ENCODE data around the gene IPO4. TPM values are rescaled to one million over a fixed set of nuclear protein-coding genes. Genes with fewer than 3 reads are reported as not detected.
"Not testable (repeated sequence)": the region's sequence is repeated elsewhere in the genome, so short reads cannot be mapped to it uniquely, and the experiment has no call there.

IPO4 gene
- total RNA-seq, 4 donors from 2014 or later = 25.1 to 40.0 (median 32.6) TPM

DNA sequence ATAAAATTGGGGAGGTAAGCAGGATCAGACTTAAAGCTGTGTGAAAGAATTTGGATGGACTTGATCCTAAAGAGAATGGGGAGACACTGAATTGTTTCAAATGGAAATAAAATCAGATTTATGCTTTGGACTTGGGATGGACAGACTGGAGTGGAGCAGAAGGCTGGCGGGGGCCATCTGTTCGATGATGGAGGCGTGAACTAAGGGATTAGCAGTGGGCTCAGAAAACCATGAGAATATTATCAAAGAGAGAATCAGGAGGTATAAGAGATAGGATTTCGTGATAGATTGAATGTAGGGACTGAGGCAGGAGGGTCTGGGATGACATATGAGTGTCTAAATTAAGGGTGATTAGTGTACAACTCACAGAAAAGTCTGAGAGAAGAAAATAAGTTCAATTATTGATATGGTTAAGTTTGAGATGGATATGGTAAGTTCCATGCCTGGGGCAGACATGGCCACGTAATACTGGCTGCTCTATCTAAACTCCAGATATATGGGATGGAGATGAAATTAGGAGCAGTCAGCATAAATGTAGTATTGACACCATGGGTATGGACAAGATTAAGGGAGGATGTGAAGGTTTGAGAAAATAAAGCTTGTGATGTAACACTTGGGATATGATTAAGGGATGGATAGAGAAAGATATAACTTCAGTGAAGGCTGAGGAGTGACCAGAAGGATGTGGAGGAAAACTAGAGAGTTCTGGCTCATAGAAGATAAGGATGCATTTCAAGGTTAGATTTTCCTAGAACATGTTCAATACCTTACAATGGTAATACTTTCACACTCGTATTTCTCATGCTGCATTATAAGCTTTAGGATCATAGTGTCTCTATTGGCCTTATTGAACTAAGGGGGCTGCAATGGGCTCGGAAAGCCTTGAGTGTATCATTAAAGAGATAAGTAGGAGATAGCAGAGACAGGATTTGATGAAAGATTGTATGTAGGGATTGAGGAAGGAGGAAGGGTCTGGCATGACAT lies 15.8 kb upstream of the IPO4 start:
- peak in 1 of 2 donors; percentile 20 for DNase-seq (ENCODE audit: low spot score in 2 of 2)
- TF ChIP-seq, protein P1, sequence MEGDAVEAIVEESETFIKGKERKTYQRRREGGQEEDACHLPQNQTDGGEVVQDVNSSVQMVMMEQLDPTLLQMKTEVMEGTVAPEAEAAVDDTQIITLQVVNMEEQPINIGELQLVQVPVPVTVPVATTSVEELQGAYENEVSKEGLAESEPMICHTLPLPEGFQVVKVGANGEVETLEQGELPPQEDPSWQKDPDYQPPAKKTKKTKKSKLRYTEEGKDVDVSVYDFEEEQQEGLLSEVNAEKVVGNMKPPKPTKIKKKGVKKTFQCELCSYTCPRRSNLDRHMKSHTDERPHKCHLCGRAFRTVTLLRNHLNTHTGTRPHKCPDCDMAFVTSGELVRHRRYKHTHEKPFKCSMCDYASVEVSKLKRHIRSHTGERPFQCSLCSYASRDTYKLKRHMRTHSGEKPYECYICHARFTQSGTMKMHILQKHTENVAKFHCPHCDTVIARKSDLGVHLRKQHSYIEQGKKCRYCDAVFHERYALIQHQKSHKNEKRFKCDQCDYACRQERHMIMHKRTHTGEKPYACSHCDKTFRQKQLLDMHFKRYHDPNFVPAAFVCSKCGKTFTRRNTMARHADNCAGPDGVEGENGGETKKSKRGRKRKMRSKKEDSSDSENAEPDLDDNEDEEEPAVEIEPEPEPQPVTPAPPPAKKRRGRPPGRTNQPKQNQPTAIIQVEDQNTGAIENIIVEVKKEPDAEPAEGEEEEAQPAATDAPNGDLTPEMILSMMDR (IDR thresholded peaks at IDR 0.05) = no peak
- TF ChIP-seq POLR2A (IDR thresholded peaks at IDR 0.05) = no peak
- no peak overlapping the region for H3K4me3 ChIP-seq (ENCODE audit: low read depth, poor library complexity, severe bottlenecking)
- intact Hi-C loops (cut with DNase I; ENCODE audit: low total_unique reads) = no loop called here
- 91% methylated on average over 7 of the region's 7 CpGs for WGBS, 2 donors

DNA sequence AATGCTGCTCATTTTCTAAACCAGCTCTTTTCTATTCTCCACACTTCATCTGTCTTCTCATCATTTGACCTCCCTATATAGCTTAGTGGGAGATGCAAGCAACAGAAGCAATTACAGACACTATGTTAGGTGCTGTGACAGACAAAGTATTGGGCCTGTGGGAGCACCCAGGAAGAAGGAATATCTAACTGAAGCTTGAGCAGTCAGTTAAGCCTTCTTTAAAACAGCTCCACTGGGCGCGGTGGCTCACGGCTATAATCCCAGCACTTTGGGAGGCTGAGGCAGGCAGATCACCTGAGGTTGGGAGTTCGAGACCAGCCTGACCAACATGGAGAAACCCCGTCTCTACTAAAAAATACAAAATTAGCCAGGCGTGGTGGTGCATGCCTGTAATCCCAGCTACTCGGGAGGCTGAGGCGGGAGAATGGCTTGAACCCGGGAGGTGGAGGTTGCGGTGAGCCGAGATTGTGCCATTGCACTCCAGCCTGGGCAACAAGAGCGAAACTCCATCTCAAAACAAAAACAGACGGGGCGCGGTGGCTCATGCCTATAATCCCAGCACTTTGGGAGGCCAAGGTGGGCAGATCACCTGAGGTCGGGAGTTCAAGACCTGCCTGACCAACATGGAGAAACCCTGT lies 14.8 kb upstream of the IPO4 start:
- H3K4me3 ChIP-seq (ENCODE audit: low read depth, poor library complexity, severe bottlenecking); intact Hi-C loops (cut with DNase I; ENCODE audit: low total_unique reads): not testable (repeated sequence)
- 94 to 96% methylated on average over 16 of the region's 16 CpGs for WGBS, 2 donors
- DNase-seq (ENCODE audit: low spot score in 2 of 2) = peak in 1 of 2 donors; percentile 64

DNA sequence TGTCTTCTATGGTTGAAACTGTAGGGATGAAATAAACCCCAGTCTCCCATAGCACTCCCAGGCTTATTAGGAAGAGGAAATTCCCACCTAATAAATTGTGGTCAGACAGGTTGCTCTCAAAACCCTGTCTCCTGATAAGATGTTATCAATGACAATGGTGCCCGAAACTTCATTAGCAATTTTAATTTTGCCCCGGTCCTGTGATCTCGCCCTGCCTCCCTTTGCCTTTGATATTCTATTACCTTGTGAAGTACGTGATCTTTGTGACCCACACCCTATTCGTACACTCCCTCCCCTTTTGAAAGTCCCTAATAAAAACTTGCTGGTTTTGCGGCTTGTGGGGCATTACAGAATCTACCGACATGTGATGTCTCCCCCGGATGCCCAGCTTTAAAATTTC lies 13.9 kb upstream of the IPO4 start:
- intact Hi-C loops (cut with DNase I; ENCODE audit: low total_unique reads); H3K4me3 ChIP-seq (ENCODE audit: low read depth, poor library complexity, severe bottlenecking): not testable (repeated sequence)
- peak in 1 of 2 donors; percentile 32 for DNase-seq (ENCODE audit: low spot score in 2 of 2)
- WGBS, 2 donors = 77 to 83% methylated on average over 8 of the region's 8 CpGs

DNA sequence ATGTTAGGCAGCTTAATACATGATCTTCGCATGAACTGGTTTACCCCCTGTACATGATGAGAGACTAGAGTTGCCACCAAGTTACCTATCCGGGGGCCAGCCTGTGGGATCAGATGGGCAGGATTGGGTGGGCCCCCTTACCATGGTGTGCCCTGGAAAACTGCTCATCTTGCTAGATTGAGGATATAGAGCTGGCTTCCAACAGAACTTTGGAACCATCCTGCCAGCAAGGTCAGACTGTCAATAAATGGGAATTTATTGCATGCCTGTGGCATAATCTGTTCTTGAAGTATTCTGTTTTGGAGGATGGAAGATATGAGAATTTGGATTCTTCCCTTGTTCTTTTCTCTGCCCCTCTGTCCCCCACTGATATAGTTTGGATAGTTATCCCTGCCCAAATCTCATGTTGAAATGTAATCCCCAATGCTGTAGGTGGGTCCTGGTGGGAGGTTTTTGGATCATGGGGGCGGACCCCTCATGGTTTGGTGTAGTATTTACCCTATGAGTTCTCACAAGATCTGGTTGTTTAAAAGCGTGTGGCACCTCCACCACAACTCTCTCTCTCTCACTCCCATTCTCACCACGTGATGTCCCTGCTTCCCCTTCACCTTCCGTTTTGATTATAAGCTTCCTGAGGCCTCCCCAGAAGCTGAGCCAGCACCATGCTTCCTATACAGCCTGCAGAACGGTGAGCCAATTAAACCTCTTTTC lies 10.4 kb upstream of the IPO4 start:
- no peak for DNase-seq (ENCODE audit: low spot score in 2 of 2)
- no peak overlapping the region for H3K4me3 ChIP-seq (ENCODE audit: low read depth, poor library complexity, severe bottlenecking)
- intact Hi-C loops (cut with DNase I; ENCODE audit: low total_unique reads) = no loop called here
- TF ChIP-seq, protein P1 (IDR thresholded peaks at IDR 0.05) = no peak
- TF ChIP-seq POLR2A (IDR thresholded peaks at IDR 0.05) = no peak
- WGBS, 2 donors = 88 to 94% methylated on average over 7 of the region's 7 CpGs

DNA sequence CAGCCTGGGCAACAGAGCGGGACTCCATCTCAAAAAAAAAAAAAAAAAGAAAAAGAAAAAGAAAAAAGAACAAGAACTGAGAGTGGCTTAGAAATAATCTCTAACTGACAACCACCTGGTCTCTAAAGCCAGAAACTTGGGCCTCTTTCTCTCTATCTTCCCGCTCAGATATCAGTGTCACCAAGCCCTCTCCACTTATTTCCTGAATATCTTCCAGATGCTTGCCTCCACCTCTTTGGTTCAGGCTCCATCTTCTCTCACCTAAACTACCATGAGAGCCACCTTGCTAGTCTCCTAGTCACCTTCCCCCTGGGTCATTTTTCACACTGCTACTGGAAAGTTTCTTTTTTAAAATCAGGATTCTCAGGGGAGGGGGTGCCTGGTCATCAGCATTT lies 8.4 kb upstream of the IPO4 start:
- no peak overlapping the region for H3K4me3 ChIP-seq (ENCODE audit: low read depth, poor library complexity, severe bottlenecking)
- no peak for DNase-seq (ENCODE audit: low spot score in 2 of 2)
- intact Hi-C loops (cut with DNase I; ENCODE audit: low total_unique reads) = no loop called here
- WGBS, 2 donors = 93 to 98% methylated on average over 2 of the region's 2 CpGs
- TF ChIP-seq, protein P1 (IDR thresholded peaks at IDR 0.05) = no peak
- no peak for TF ChIP-seq POLR2A (IDR thresholded peaks at IDR 0.05)

DNA sequence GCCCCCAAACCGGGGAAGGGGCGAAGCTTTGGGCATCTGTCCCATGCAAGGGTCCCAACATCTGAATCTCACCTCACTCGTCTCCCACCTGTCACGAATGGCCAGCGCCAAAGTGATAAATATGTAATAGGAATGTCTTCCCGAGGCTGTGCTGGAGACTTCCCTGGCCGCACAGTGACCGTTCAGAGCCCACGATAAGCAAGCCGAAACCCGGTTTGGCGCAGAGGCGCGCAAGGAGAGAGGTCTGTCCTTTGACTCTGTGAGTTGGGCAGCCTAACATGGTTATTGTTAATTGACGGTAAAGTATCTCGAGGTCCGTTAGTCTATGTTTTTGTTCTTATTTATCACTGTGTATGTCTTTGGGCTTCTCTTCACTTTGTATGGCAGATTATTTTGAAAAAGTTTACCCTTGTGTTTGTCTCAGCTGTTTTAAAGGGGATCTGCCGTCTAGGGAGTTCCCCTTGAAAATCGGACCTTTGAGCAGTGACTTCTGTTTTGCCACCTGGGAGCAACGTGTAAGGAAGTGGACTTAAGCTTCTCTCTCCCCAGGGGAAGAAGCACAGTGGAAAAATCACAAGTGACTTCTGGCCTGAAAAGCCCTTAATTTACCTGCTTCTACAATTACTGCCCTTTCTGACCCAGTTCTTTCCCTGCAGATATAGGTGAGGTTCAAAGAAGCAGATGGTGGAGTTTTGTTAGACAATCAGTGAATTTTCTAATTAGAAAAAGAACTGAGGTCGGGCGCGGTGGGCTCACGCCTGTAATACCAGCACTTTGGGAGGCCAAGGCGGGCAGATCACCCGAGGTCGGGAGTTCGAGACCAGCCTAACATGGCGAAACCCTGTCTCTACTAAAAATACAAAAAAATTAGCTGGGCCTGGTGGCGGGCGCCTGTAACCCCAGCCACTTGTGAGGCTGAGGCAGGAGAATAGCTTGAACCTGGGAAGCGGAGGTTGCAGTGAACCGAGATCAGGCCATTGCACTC lies 7.7 kb upstream of the IPO4 start:
- 33 to 35% methylated on average over 32 to 33 of the region's 33 CpGs for WGBS, 2 donors
- H3K4me3 ChIP-seq (ENCODE audit: low read depth, poor library complexity, severe bottlenecking) = peak overlapping the region; percentile 82
- no peak for DNase-seq (ENCODE audit: low spot score in 2 of 2)
- intact Hi-C loops (cut with DNase I; ENCODE audit: low total_unique reads) = no loop called here
- TF ChIP-seq, protein P1 (IDR thresholded peaks at IDR 0.05) = no peak
- no peak for TF ChIP-seq POLR2A (IDR thresholded peaks at IDR 0.05)
